Measurements from ENCODE around the gene SPEM1.

The SPEM1 gene

DNA sequence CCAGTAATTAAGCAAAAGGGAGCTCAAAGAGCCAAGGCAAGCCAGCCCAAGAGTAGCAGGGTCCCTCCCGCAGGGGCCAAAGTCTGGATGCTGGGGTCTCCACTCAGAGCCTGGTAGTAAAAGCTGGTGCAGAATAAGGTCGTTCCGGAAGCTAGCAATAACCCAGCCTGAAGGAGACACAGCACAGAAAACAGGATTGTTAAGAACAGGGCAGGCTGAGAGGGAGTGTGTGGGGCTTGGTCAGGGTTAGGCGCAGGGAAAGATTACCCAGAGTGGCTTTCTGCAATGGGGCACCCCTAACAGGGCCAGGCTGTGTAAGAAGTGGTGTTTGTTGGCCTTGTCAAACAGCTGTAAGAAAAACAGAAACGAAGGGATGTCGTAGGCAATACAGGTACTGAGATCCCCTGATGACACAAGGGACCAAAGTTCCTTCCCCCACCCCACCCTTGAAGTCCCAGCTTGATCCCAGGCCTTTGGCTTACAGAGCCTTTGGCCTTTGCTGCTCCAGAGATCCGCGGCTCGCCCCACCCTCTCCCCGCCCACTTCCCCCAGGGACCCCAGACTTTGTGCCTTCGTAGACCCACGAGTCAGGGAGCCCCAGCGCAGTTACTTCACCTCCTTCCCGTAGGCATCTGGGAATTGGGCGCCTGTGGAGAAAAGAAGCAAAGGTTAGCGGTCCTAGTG, 16.9 kb upstream of the SPEM1 start:
- DNase-seq = no peak

GRCh38 chr17:7403727-7403976, 16.5 kb upstream of the SPEM1 start:
- DNase-seq = peak; percentile 87

DNA sequence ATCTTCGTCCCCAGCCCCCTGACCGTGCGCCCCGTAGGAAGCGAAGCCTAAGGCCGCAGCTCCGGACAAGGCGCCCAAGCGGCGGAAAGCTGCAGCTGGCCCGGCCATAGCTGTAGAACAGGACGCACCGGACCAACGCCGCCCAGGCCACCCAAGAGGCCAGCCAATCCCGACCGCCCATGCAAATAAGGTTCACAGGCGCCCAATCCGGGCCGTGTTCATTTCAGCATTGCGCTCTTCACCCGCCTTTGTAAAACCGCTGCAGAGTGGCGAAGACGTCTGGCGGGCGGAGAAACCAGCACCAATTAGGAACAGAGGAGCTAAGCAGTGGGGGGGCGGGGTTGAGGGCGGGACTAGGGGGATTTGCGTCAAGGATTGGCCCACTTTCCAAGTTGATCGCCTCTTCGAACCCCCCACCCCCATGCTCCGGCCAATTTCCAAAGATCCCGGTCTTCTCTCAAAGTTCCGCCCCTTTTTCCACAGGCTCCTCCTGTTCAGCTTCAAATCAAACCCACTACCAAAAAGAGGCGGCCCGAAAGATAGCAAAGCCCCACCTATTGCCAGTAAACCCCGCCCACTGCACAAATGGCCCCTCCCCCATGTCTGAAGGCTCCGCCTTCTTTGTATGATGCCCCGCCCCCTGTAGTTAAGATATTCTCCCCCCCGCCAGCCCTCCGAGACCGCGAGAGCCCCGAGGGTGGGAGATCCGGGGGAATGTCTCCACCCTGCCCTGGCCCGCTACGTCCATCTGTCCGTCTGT, 16.0 kb upstream of the SPEM1 start, which contains the start of gene TMEM256:
TSS of gene TMEM256 (minus strand) at position 121 of the 760 bp plus-strand sequence. CDS start at position 108, 13 bp downstream.
- peak; percentile 98 for DNase-seq

GRCh38 chr17:7404737-7405349, 15.3 kb upstream of the SPEM1 start:
- no peak for DNase-seq

DNA sequence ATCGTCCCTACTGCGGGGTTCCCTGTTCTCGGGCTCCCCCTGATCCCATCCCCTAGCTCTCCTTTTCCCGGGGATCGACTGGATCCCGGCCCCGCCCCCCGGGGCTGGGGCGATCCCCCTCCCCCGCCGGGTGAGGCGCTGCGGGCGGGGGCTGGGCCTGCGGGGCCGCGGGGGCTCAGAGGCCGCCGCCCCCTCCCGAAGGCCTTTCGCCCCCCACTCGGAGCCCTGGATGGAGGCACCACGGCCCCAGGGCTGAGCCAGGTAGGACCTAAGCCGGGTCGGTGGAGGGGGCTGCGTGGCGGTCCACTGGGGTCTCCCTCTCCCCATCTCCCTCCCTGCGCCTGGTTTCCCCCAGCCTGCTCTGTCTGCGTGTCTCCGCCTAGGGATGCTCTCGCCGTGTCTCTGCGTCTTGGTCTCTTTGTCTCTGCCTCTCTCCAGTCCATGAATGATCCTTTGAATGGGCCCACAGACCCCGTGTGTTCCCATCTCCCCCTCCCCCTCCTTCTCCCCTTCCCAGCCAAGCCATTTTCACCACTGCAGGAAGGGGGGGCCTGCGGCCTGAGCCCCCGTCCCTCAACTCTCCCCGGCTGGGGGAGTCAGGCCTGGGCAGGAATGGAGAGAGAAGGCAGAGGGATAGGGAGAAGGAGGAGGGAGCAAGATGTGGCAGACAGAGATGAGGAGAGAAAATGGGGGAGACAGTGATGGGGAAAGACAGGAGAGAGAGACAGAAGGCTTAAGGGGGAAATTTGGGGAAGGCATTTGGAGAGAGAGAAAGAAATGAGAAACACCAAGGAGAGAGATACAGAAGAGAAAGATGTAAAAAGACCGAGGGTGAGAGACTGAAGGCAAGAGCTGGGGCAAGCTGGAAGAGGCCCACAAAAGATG, 14.5 kb upstream of the SPEM1 start:
- DNase-seq = no peak

DNA sequence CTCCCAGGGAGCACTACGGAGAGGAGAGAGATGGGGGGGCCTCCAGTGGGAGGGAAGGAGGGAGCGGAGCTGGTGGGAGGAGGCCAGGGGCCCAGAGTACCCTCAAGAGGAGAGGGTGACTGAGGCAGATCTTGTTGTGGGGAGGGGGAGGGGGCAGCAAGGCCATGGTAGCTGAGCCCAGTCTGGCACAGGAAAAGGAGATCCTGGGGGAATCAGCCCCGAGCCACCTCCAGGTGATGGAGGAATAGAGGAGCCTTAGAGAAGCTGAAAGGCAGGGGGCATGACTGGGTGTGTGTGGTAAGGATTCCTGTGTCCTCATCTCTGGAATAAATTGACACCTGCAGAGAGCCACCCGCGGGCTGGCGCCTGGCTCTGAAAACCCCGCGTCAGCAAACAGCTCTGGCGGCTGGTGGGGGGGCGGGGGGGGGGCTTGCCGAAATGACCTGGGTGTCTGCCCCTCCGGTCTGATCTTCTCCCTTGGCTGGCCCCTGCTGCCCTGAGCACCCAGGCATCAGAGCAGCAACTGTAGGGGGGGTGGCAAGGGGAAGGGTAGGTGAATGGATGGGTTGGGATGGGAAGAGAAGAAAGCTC, 13.8 kb upstream of the SPEM1 start:
- DNase-seq = no peak

GRCh38 chr17:7407082-7407481, 13.0 kb upstream of the SPEM1 start:
- no peak for DNase-seq

DNA sequence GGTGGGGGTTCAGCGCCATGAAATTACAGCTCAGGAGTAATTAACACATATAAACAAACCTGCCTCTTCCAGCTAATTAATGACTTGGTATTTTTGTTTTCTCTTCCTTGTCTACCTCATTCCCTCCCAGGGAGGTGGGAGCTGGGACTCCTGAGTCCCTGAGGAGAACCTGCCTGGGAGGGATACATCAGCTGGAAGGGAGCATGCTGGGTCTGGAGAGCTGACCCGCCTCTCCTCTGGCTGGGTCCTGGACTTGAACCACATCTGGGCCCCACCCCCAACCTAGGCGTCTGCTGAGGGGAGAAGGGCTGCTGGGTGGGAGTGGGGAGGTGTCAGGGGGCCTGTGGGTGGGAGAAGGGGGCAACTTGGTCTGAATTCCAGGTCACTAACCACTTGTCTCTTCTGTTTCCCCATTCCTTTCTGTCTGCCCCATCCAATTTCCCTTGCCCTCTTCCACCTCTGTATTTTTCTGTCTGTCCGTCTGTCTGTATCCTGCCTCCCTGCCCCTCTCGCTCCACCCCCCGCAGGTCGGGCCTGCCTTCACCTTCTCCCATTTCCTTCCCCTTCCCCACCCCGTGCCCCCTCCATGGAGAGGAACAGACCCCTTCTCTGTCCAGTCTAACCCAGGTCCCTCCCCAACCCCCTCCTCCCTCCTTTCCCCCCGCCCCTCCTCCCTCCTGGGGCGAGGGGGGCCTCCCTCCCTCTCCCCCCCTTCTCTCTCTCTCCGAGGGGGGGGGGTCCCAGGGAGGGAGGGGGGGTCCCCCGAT, 12.5 kb upstream of the SPEM1 start, which contains the start of gene NLGN2:
TSS of gene NLGN2 (plus strand) at position 361 of the 767 bp plus-strand sequence. CDS start 411 bp downstream, outside the sequence.
- no peak for DNase-seq

- no peak for DNase-seq
These were observed 11.8 kb upstream of the SPEM1 start for GRCh38 chr17:7408252-7408727.

DNA sequence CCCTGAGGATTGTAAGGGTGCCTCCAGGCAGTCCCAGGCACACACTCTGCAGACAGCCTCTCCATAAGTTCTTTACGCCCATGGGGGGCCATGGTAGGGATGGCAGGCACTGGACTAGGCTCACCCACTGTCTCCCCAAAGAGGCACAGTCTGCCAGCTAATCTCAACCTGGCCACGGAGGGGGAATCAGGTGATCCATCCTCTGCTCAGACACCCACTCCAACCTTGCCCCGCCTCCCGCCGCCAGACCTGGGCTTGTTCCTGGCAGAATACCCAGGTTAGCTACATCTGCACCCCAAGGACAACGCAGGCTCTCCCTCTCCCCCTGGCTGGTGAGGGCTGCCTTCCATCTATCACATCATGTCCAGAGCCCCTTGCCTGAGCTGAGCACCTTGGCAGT, 11.3 kb upstream of the SPEM1 start:
- DNase-seq = no peak

GRCh38 chr17:7409716-7410115, 10.4 kb upstream of the SPEM1 start:
- no peak for DNase-seq

DNA sequence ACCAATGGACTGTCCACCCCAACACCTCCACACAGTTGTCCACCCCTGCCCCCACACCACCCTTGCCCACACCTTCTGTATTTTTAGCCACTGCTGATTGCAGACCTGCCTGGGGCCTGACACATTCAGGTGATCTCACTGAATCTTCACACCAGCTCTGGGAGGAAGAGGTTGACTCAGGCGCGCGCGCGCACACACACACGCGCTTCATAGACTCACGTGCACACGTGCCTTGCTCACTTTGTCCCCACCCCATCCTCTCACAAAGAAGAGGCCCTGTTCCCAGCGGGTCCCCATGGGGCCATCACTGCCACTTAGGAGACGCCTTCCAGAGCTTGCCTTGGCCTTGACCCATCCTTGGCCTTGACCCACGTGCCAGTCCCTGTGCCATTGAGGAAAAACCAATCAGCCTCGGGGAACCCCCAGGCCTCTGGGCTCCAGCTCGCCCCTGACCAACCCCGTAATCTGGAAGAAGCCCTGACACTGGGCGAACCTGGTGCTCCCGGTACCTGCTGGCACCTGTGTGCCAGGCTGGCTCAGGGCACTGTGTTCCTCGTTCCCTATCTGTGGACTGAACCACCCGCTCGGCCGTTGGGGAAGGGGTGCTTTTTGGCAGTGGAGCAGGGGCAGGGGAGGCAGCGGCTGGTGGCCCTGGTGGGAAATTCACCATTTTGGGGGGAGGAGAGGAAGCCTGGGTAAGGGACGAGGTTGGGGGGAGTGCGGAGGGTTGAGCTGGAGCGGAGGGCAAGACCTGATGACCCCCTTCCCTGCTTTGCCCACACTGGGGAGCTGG, 9.3 kb upstream of the SPEM1 start:
- no peak for DNase-seq

DNA sequence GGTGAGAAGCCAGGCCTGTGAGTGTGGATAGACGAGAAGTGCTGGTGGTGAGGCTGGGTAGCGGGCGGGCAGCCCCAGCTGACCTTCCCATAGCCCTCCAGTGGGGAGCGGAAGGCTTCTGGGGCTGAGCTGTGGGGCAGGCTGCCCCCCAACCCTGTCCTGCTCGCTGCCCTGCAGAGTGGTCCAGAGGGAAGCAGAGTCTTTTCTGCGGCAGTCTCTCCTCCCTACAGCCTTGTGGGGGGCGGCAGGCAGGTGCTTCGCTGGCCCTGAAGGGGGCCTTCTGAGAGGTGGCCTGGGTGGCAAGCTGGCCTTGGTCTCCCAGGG, 8.7 kb upstream of the SPEM1 start:
- no peak for DNase-seq

DNA sequence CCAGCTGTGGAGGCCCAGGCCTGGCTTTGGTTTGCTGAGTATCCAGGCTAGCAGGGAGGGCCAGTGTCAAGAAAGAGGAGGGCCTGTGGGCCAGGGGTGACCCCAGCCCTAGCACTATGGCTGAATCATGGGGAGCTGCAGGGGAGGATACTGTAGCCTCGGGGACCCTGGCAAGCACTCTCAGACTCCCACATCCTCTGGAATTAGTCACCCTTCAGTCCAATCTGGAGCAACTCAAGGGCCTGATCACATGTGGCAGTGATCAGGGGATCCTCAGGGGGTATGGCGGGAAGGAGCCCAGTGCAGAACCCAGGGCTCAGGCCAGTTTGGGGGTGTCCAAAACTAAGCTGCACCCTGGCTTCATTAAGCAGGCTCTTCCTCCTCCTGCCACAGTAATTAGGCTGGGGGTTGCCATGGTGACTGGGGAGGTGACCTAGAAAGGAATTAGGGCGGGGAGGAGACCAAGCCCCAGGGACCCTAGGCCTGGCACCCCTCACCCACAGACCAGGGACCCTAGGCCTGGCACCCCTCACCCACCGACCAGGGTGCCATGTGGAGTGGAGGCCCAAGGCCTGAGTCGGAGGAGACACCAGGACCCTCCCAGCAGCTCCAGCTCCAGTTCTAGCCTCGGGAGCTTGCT, 6.7 kb upstream of the SPEM1 start:
- DNase-seq = no peak

- no peak for DNase-seq
These were observed 5.3 kb upstream of the SPEM1 start for GRCh38 chr17:7414837-7415236.

GRCh38 chr17:7415784-7416183, 4.3 kb upstream of the SPEM1 start:
- no peak for DNase-seq

GRCh38 chr17:7416323-7416722, 3.8 kb upstream of the SPEM1 start:
- DNase-seq = no peak

DNA sequence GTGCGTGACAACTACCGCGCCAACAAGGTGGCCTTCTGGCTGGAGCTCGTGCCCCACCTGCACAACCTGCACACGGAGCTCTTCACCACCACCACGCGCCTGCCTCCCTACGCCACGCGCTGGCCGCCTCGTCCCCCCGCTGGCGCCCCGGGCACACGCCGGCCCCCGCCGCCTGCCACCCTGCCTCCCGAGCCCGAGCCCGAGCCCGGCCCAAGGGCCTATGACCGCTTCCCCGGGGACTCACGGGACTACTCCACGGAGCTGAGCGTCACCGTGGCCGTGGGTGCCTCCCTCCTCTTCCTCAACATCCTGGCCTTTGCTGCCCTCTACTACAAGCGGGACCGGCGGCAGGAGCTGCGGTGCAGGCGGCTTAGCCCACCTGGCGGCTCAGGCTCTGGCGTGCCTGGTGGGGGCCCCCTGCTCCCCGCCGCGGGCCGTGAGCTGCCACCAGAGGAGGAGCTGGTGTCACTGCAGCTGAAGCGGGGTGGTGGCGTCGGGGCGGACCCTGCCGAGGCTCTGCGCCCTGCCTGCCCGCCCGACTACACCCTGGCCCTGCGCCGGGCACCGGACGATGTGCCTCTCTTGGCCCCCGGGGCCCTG, 3.0 kb upstream of the SPEM1 start:
- DNase-seq = no peak

DNA sequence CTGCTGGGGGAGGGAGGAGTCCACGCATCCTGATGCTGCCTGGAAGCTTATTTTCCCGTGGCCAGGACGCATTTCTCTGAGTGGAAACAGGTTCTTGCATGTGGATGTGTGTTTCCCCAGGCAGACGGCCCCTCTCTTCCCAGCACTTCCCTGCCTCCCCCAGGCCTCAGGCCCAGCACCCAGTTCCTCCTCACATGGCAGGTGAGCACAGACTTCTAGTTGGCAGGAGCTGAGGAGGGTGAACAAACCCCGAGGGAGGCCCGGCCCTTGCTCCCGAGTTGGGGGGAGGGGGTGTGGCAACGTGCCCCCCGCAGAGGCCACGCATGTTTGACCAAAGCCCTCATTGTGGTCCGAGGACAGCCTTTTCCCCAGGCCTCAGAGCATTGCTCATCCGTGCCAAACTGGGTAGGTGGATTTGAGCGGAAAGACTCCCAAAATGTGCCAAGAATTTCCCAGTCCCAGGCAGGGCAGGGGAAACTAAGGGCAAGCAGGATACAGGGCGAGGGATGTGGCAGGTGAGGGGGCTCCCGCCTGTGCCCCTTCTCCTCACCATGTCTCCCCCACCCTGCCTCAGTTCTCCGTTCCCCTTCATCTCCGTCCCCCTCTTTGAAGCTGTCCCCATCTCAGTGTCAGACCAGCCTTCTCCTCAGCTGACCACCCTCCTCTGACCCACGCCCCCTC, 1.5 kb upstream of the SPEM1 start:
- no peak for DNase-seq

GRCh38 chr17:7421186-7421585, 1.1 kb downstream of the SPEM1 start:
- no peak for DNase-seq

Measured in NCI-H510A treated with DMSO at 0.1 percent for 48 hours (cell line).